Measurements from ENCODE around the gene TRIM24. TPM values are rescaled to one million over a fixed set of nuclear protein-coding genes. Genes with fewer than 3 reads are reported as not detected.

TRIM24 gene
- total RNA-seq, 2 donors from 2014 or later: 14.2 to 16.4 TPM

DNA sequence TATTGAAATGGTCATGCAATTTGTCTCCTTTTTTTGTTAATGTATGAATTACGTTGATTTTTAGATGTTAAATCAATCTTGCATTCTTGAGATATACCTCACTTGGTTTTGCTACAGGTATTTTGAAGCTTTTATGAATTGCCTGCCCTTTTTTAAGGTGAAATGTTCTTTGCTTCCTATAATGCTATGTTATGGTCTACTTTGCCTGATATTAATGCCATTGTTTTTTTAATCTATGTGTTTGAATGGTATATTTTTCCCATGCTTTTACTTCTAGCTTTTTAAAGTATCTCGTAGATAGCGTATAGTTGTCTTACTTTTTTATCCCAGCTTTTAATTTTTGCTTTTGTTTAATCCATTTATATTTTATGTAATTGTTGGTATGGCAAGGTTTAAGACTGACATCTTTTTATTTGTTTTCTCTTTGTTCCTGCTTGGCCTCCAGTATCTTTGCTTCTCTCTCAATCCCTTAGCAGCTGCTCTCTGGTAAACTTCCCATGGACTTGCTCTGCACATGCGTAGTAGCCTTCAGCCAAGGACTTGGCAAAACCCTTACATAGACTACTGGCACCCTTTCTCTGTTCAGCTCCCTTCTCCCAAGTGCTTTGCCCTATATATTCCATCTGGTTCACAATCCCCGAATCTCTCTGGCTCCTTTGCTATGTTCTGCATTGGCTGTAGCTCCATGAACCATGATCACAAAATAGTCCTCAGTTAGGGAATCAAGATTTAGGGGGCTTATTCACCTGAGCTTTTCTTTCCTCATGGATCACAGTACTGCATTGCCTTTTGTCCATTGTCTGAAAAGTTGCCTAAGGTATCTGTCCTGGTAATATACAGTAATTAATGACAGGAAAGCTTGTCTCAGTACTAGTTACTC, 8.4 kb downstream of the TRIM24 start:
- Histone ChIP-seq H3K27me3 (no peaks in the 10 kb centered on the region), H3K36me3 (no peaks in the 10 kb centered on the region), H3K27ac (no peak overlapping the region), H3K4me3 (no peak overlapping the region), H3K4me1 (peaks cover 0 to 27% of the 10 kb centered on the region in 2 donors), H3K9me3 (no peaks in the 10 kb centered on the region)
- DNase-seq (ENCODE audit: low spot score): no peak
- TF ChIP-seq, protein P1, sequence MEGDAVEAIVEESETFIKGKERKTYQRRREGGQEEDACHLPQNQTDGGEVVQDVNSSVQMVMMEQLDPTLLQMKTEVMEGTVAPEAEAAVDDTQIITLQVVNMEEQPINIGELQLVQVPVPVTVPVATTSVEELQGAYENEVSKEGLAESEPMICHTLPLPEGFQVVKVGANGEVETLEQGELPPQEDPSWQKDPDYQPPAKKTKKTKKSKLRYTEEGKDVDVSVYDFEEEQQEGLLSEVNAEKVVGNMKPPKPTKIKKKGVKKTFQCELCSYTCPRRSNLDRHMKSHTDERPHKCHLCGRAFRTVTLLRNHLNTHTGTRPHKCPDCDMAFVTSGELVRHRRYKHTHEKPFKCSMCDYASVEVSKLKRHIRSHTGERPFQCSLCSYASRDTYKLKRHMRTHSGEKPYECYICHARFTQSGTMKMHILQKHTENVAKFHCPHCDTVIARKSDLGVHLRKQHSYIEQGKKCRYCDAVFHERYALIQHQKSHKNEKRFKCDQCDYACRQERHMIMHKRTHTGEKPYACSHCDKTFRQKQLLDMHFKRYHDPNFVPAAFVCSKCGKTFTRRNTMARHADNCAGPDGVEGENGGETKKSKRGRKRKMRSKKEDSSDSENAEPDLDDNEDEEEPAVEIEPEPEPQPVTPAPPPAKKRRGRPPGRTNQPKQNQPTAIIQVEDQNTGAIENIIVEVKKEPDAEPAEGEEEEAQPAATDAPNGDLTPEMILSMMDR (IDR thresholded peaks at IDR 0.05): no peak

DNA sequence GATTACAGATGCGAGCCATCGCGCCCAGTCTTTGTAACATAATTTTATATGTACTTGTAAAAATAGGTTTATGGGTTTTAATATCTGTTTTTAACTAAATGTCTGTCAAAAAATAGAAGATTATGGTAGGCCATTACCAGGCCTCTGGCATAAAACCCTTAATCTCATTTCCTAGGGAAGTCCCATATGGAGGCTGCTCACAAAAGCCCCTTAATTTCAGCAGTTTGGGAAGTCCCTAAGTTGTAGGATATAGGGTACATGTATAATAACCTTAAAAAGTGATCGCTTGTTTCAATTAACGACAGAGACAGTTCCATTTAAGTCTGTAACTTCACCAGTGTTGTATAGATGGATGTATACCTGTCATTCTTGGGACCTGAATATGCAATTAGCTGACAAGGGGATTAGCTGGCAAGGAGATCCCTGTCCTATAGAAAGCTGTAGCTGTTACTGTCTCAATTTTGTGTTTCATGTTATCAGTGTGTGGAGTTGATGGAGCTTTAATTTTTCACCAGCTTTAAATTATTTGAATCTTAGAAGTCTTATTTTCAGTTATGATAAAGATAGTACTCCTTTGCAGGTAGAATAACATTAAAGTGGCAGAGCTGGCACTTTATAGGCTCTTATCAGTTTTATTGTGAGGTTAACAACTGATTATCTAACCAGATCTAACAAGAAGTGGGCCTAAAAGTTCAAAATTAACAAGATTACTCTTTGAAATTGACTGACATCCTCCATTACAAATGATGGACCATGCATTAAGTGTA, 10.5 kb downstream of the TRIM24 start:
- Histone ChIP-seq H3K27me3 (no peaks in the 10 kb centered on the region), H3K4me3 (no peak overlapping the region), H3K4me1 (peaks cover 0 to 39% of the 10 kb centered on the region in 2 donors), H3K27ac (no peak overlapping the region), H3K9me3 (no peaks in the 10 kb centered on the region), H3K36me3 (no peaks in the 10 kb centered on the region)
- TF ChIP-seq, protein P1 (IDR thresholded peaks at IDR 0.05): no peak
- no peak for DNase-seq (ENCODE audit: low spot score)

DNA sequence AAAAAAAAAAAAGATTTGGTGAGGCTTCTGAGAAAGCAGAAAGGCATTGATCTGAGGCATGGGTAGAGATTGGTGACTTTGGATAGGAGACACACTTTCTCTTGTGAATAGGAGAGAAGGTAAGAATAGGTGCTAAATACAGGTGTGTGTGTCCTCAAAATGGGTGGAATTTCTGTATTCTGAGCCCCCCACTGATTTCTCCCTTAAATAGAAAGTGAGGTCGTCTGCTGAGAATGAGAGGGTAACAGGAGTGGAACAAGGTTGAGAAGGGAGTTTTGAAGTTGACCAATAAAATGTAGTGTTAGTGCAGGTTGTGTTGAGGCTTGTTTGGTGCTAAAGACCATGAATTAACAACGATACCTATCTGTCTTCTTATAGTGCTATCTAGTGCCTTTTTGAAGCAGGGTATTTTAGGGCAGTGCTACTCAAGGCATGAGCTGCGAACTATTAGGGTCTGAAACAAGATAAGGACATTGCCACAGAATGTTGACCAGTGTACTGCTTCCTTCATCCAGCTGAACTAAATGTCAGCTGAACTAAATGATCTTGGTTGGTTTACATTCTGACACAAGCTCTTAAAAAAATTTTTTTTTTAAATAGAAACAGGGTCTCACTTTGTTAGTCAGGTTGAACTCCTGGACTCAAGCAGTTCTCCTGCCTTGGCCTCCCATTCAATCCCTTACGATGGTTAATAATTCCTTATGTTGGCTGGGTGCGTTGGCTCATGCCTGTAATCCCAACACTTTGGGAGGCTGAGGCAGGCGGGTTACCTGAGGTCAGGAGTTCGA, 12.4 kb downstream of the TRIM24 start:
- no peak overlapping the region for H3K4me3 ChIP-seq
- H3K9me3 ChIP-seq: no peaks in the 10 kb centered on the region
- no peaks in the 10 kb centered on the region for H3K36me3 ChIP-seq
- peaks cover 0 to 41% of the 10 kb centered on the region in 2 donors for H3K4me1 ChIP-seq
- no peak for DNase-seq (ENCODE audit: low spot score)
- H3K27ac ChIP-seq: no peak overlapping the region
- TF ChIP-seq, protein P1 (IDR thresholded peaks at IDR 0.05): no peak
- no peaks in the 10 kb centered on the region for H3K27me3 ChIP-seq

DNA sequence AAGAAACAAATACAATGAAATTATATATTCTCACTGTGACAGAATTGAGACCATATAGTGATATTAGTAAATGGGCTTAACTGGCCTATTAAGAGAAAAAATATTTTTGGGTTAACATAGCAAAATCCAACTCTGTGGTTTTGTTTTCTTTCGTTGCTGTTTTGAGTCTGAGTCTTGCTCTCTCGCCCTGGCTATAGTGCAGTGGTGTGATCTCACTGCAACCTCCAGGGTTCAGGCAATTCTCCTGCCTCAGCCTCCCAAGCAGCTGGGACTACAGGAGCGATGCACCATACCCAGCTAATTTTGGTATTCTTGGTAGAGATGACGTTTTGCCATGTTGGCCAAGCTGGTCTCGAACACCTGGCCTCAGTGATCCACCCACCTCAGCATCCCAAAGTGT, 15.3 kb downstream of the TRIM24 start:
- H3K36me3 ChIP-seq: no peaks in the 10 kb centered on the region
- H3K27ac ChIP-seq: no peak overlapping the region
- no peak overlapping the region for H3K4me3 ChIP-seq
- H3K4me1 ChIP-seq: peaks cover 0 to 45% of the 10 kb centered on the region in 2 donors
- H3K9me3 ChIP-seq: no peaks in the 10 kb centered on the region
- DNase-seq (ENCODE audit: low spot score): no peak
- TF ChIP-seq, protein P1 (IDR thresholded peaks at IDR 0.05): no peak
- H3K27me3 ChIP-seq: no peaks in the 10 kb centered on the region

GRCh38 chr7:138477081-138477578, 17.1 kb downstream of the TRIM24 start:
- Histone ChIP-seq H3K9me3 (no peaks in the 10 kb centered on the region), H3K4me1 (peaks cover 0 to 44% of the 10 kb centered on the region in 2 donors), H3K36me3 (no peaks in the 10 kb centered on the region), H3K27ac (no peak overlapping the region), H3K4me3 (no peak overlapping the region), H3K27me3 (no peaks in the 10 kb centered on the region)
- DNase-seq (ENCODE audit: low spot score): no peak
- TF ChIP-seq, protein P1 (IDR thresholded peaks at IDR 0.05): no peak
